ENCODE results near the gene SLC35F3. TPM values are rescaled to one million over a fixed set of nuclear protein-coding genes. Genes with fewer than 3 reads are reported as not detected.

Gene SLC35F3
- polyA plus RNA-seq, 1 donor (not counting 4 experiments of a cell fraction or from before 2014, with no cell fraction given), result 13.8 TPM

GRCh38 chr1:234123867-234124266 is 219.4 kb downstream of the SLC35F3 start:
- no peak overlapping the region for H3K4me3 ChIP-seq (ENCODE audit: control insufficient read depth in 2 of 3, extremely low read depth in 1 of 3, insufficient read depth in 2 of 3, low read depth in 1 of 3, low read length in 3 of 3)
- H3K4me1 ChIP-seq (ENCODE audit: control insufficient read depth, extremely low read depth, insufficient read depth, low read length), result peaks cover 6% of the 10 kb centered on the region
- H3K9ac ChIP-seq (ENCODE audit: control insufficient read depth, extremely low read depth, insufficient read depth, low read length), result no peak overlapping the region
- DNase-seq (ENCODE audit: low read depth, low spot score) (no peak), FAIRE-seq (no peak)
- peaks cover under 1% of the 10 kb centered on the region for H3K79me2 ChIP-seq (ENCODE audit: control insufficient read depth, insufficient read depth, low read length)
- no peaks in the 10 kb centered on the region for H3K9me1 ChIP-seq (ENCODE audit: control insufficient read depth, extremely low read depth, insufficient read depth, low read length)
- H3K27me3 ChIP-seq (ENCODE audit: control insufficient read depth, extremely low read depth, insufficient read depth, low read length), result no peaks in the 10 kb centered on the region
- H4K20me1 ChIP-seq (ENCODE audit: control insufficient read depth, extremely low read depth, insufficient read depth, low read length), result no peaks in the 10 kb centered on the region
- H2AFZ ChIP-seq (ENCODE audit: control insufficient read depth, low read length), result no peak overlapping the region
- dilution Hi-C loops (cut with MboI; ENCODE audit: extremely low pct_ligation_motif_present, low sequenced_read_pairs), result no loop called here
- H3K36me3 ChIP-seq (ENCODE audit: control insufficient read depth in 2 of 2, extremely low read depth in 1 of 2, insufficient read depth in 2 of 2, low read length in 2 of 2), result no peaks in the 10 kb centered on the region
- no peak overlapping the region for H3K27ac ChIP-seq (ENCODE audit: control insufficient read depth, insufficient read depth, low read length)
- no peaks in the 10 kb centered on the region for H3K9me3 ChIP-seq (ENCODE audit: control insufficient read depth, low read depth, low read length)
- TF ChIP-seq, protein P1, sequence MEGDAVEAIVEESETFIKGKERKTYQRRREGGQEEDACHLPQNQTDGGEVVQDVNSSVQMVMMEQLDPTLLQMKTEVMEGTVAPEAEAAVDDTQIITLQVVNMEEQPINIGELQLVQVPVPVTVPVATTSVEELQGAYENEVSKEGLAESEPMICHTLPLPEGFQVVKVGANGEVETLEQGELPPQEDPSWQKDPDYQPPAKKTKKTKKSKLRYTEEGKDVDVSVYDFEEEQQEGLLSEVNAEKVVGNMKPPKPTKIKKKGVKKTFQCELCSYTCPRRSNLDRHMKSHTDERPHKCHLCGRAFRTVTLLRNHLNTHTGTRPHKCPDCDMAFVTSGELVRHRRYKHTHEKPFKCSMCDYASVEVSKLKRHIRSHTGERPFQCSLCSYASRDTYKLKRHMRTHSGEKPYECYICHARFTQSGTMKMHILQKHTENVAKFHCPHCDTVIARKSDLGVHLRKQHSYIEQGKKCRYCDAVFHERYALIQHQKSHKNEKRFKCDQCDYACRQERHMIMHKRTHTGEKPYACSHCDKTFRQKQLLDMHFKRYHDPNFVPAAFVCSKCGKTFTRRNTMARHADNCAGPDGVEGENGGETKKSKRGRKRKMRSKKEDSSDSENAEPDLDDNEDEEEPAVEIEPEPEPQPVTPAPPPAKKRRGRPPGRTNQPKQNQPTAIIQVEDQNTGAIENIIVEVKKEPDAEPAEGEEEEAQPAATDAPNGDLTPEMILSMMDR (optimal IDR thresholded peaks at IDR 0.05 in 1 of 3, IDR thresholded peaks at IDR 0.05 in 1 of 3, conservative IDR thresholded peaks at IDR 0.05 in 1 of 3; ENCODE audit: extremely low read depth in 1 of 3, insufficient read depth in 2 of 3, low read length in 3 of 3), result no peak
- no peak for TF ChIP-seq EZH2 (IDR thresholded peaks at IDR 0.05; ENCODE audit: low read length)
- H3K4me2 ChIP-seq (ENCODE audit: control insufficient read depth, extremely low read depth, insufficient read depth, low read depth, low read length), result no peak overlapping the region

DNA sequence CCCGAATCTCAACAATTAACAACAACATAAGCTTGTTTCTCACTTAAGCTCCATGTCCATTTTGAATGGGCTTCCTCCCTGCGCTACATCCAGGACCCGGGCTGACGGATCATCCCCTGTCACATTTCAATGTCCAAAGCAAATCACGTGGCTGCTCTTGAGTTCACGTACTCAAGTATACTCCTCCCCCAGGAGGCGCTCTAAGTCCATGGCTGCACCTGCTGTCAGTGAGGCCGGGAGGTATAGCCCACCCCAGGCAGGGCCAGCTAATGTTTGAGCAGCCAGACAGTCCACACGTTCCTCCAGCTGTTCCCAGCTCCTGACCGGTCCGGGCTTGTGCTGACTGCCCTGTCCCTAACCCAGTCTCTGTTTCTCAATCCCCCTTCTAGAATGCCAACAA is 220.8 kb downstream of the SLC35F3 start:
- Histone ChIP-seq H3K4me1 (ENCODE audit: control insufficient read depth, extremely low read depth, insufficient read depth, low read length) (peaks cover 6% of the 10 kb centered on the region), H3K27ac (ENCODE audit: control insufficient read depth, insufficient read depth, low read length) (no peak overlapping the region), H2AFZ (ENCODE audit: control insufficient read depth, low read length) (no peak overlapping the region), H3K79me2 (ENCODE audit: control insufficient read depth, insufficient read depth, low read length) (no peaks in the 10 kb centered on the region), H3K9ac (ENCODE audit: control insufficient read depth, extremely low read depth, insufficient read depth, low read length) (no peak overlapping the region), H3K36me3 (ENCODE audit: control insufficient read depth in 2 of 2, extremely low read depth in 1 of 2, insufficient read depth in 2 of 2, low read length in 2 of 2) (no peaks in the 10 kb centered on the region), H4K20me1 (ENCODE audit: control insufficient read depth, extremely low read depth, insufficient read depth, low read length) (no peaks in the 10 kb centered on the region), H3K4me2 (ENCODE audit: control insufficient read depth, extremely low read depth, insufficient read depth, low read depth, low read length) (no peak overlapping the region), H3K27me3 (ENCODE audit: control insufficient read depth, extremely low read depth, insufficient read depth, low read length) (no peaks in the 10 kb centered on the region), H3K9me1 (ENCODE audit: control insufficient read depth, extremely low read depth, insufficient read depth, low read length) (no peaks in the 10 kb centered on the region), H3K4me3 (ENCODE audit: control insufficient read depth in 2 of 3, extremely low read depth in 1 of 3, insufficient read depth in 2 of 3, low read depth in 1 of 3, low read length in 3 of 3) (no peak overlapping the region), H3K9me3 (ENCODE audit: control insufficient read depth, low read depth, low read length) (no peaks in the 10 kb centered on the region)
- FAIRE-seq (no peak), DNase-seq (ENCODE audit: low read depth, low spot score) (no peak)
- TF ChIP-seq EZH2 (IDR thresholded peaks at IDR 0.05; ENCODE audit: low read length), result no peak
- TF ChIP-seq, protein P1 (optimal IDR thresholded peaks at IDR 0.05 in 1 of 3, IDR thresholded peaks at IDR 0.05 in 1 of 3, conservative IDR thresholded peaks at IDR 0.05 in 1 of 3; ENCODE audit: extremely low read depth in 1 of 3, insufficient read depth in 2 of 3, low read length in 3 of 3), result peak; percentile 67 to 82 (median 79)
- dilution Hi-C loops (cut with MboI; ENCODE audit: extremely low pct_ligation_motif_present, low sequenced_read_pairs), result no loop called here
